GM10266 (cell line): ENCODE results near the gene IKBKE.

Experiments
- DNase-seq: peaks from one replicate; pipeline ENCODE4 v3.0.0; 2012; ENCODE audit errors: extremely low spot score
- TF ChIP-seq, protein P1 (sequence below): IDR thresholded peaks from 2 replicates; pipeline ENCODE4 v1.5.1; 2012; ENCODE audit warnings: mild to moderate bottlenecking, low read depth; ENCODE audit not compliant: control insufficient read depth, insufficient read depth; ENCODE audit errors: missing control alignments

IKBKE gene

DNA sequence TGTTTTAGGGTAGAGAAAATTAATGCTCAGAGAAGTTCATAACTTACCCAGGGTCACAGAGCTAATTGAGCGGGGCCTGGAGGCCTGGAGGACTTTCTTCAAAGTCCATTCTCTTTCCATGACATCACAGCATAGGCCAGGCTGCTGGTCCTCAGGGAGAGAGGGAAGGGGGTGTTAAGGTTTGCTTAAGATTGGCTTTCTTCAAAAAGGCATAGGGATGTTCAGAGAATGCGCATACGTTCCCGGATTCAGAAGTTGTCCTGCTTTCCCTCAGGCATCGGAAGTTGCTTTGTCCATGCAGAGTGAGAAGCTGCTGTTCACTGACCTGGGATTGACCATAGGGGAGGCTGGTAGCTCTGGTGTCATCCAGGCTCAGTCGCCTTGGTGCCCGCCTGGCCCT lies 62.1 kb downstream of the IKBKE start:
- TF ChIP-seq, protein P1, sequence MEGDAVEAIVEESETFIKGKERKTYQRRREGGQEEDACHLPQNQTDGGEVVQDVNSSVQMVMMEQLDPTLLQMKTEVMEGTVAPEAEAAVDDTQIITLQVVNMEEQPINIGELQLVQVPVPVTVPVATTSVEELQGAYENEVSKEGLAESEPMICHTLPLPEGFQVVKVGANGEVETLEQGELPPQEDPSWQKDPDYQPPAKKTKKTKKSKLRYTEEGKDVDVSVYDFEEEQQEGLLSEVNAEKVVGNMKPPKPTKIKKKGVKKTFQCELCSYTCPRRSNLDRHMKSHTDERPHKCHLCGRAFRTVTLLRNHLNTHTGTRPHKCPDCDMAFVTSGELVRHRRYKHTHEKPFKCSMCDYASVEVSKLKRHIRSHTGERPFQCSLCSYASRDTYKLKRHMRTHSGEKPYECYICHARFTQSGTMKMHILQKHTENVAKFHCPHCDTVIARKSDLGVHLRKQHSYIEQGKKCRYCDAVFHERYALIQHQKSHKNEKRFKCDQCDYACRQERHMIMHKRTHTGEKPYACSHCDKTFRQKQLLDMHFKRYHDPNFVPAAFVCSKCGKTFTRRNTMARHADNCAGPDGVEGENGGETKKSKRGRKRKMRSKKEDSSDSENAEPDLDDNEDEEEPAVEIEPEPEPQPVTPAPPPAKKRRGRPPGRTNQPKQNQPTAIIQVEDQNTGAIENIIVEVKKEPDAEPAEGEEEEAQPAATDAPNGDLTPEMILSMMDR = no peak
- DNase-seq = no peak

DNA sequence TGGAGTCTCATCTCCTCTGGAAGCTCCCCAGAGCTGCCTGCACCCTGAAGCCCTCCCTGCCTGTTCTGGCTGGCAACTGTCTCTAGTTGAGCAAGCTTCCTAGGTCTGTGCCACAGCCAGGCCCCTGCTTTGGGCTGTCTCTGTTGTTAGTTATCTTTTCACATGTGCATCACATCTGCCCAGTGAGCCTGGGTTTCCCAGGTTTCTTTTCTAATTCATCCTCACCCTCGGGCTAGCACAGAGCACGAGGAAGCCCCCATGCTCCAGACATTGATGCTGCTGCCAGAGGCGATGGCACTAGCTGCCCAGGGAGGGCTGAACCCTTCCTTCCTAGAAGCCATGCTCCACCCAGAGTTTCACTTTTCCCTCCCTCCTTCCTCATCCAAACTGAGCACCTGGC lies 64.3 kb downstream of the IKBKE start:
- no peak for DNase-seq
- TF ChIP-seq, protein P1 = no peak

DNA sequence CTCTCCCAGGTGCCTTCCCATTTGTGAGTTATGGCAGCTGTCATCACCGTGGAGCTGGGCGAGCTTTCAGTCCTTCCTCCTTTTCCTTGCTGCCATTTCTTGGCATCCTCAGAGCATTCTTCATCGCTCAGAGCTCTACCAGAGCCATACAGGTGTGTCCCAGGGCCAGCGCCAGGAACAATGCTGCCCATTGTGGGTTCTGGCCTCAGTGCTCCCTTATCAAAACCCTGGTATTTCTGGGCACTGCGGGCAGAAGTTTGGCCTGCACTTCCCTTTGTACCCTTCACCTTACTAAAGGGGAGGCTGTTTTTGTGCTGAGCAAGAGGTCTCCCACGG lies 65.5 kb downstream of the IKBKE start:
- TF ChIP-seq, protein P1 = no peak
- DNase-seq = no peak

DNA sequence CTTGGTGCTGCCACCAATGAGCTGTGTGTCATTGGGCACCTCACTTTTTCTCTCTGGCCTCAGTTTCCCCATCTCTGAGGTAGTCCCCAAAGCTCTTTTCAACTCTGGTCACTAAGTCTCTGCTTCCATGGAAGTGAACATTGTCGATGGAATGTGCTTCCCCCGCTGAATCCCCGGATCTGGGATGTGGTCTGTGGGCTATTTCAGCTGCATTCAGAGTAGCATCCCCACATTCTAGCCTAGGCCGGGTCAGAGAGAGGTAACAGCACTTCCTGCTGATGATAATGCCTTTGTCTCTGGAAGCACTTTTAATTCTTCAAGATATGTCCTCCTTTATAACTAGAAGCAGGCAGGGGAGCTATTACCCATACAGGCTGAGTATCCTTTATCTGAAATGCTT lies 66.9 kb downstream of the IKBKE start:
- TF ChIP-seq, protein P1 = no peak
- DNase-seq = no peak

DNA sequence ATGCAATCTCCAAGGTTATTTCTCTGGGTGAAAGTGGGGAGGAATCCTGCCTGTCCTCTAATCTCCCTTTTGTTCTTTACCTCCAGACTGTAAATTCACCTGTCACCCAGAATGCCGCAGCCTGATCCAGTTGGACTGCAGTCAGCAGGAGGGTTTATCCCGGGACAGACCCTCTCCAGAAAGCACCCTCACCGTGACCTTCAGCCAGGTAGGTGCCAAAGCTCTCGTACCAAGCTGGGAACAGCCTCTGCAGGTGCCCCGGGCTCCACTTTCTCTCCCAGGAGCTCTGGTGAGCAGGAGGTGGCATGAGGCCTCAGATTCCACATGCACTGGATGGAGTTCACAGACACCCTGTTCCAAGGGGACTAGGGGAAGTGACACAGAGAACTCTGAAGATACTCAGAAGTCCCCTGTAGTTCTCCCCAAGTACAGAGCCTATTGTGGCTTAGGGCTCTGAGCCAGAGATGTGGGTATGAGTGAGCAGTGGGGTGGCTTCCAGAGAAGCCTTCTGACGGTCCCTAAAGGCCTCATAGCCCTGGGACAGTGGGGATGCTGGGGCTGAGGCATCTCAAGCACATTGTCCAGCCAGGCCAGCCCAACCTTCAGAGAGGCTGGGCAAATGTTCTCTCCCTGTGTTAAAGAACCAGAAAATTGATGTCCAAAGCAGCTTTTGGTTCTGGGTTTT lies 68.0 kb downstream of the IKBKE start:
- TF ChIP-seq, protein P1 = no peak
- DNase-seq = no peak

DNA sequence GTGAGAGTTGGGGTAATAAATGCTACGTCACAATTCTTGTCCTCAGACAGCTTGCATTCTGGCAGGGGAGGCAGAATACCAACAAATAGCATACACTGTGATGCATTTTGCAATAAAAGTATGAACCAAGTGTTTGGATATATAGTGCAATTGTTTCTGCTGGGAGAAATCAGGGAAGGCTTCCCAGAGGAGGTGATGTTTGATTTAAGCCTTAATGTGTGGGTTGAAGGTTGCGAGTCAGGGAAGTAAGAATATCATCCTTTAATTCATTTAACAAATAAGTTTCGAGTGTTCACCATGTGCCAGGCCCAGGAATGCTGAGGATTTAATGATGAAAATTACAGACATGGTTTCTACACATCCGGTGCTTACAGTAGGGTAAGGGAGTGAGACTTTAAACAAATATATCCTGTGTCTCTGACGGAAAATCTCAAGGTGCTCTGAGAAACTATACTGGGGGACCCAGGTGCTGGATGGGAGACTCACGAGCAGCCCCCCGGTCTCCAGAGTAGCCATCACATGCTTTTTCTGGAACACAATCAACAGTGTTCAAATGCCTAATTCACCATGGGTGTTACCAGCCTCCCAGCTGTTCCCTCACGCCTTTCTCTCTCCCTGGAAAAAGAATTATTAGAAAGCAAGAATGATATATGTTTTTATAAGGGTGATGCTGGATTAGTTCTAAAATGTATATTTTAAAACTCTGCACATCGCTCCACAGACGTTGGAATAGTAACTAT lies 68.8 kb downstream of the IKBKE start:
- TF ChIP-seq, protein P1 = no peak

More for the DNA sequence above, 68.8 kb downstream of the IKBKE start:
- no peak for DNase-seq
